Measurements from ENCODE around the gene GPR107. TPM values are rescaled to one million over a fixed set of nuclear protein-coding genes. Genes with fewer than 3 reads are reported as not detected.

GPR107 gene
- total RNA-seq, 4 donors from 2014 or later: 24.2 to 38.4 (median 30.4) TPM

DNA sequence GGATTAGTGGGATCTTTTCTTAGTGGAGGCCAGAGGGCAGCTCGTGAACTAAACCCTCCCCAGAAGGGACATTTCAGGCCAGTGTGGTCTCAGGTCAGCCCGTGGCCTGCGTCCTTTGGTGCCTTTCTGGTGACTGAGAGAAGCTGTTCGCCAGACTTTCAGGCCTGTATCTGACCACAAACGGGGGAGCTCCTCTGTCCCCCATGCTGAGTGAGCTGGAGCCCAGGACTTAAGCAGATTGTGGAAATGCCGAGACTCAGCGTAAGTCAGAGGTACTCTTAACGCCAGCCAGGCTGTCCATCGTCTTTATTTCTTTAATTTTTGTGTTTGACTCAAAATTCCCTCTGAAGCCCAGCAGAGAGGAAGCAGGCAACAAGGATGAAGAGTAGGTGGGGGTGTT is 63.7 kb downstream of the GPR107 start:
- peaks cover 0 to 56% of the 10 kb centered on the region in 2 donors for H3K36me3 ChIP-seq
- TF ChIP-seq, protein P1, sequence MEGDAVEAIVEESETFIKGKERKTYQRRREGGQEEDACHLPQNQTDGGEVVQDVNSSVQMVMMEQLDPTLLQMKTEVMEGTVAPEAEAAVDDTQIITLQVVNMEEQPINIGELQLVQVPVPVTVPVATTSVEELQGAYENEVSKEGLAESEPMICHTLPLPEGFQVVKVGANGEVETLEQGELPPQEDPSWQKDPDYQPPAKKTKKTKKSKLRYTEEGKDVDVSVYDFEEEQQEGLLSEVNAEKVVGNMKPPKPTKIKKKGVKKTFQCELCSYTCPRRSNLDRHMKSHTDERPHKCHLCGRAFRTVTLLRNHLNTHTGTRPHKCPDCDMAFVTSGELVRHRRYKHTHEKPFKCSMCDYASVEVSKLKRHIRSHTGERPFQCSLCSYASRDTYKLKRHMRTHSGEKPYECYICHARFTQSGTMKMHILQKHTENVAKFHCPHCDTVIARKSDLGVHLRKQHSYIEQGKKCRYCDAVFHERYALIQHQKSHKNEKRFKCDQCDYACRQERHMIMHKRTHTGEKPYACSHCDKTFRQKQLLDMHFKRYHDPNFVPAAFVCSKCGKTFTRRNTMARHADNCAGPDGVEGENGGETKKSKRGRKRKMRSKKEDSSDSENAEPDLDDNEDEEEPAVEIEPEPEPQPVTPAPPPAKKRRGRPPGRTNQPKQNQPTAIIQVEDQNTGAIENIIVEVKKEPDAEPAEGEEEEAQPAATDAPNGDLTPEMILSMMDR (IDR thresholded peaks at IDR 0.05): no peak
- TF ChIP-seq POLR2AphosphoS5 (IDR thresholded peaks at IDR 0.05) (no peak), POLR2A (IDR thresholded peaks at IDR 0.05) (no peak), EP300 (IDR thresholded peaks at IDR 0.05) (no peak)
- H3K9me3 ChIP-seq: no peaks in the 10 kb centered on the region
- H3K4me1 ChIP-seq: peaks cover 0 to 48% (median 24%) of the 10 kb centered on the region in 3 donors
- no peaks in the 10 kb centered on the region for H3K27me3 ChIP-seq
- H3K4me3 ChIP-seq: no peak overlapping the region
- peak overlapping the region in 3 of 4 donors; percentile 45 to 66 (median 56) for H3K27ac ChIP-seq
- no peak for ATAC-seq
- 85 to 93% methylated on average over 4 to 5 of the region's 9 CpGs for WGBS, 2 donors (ENCODE audit: low coverage in 1 of 2)

DNA sequence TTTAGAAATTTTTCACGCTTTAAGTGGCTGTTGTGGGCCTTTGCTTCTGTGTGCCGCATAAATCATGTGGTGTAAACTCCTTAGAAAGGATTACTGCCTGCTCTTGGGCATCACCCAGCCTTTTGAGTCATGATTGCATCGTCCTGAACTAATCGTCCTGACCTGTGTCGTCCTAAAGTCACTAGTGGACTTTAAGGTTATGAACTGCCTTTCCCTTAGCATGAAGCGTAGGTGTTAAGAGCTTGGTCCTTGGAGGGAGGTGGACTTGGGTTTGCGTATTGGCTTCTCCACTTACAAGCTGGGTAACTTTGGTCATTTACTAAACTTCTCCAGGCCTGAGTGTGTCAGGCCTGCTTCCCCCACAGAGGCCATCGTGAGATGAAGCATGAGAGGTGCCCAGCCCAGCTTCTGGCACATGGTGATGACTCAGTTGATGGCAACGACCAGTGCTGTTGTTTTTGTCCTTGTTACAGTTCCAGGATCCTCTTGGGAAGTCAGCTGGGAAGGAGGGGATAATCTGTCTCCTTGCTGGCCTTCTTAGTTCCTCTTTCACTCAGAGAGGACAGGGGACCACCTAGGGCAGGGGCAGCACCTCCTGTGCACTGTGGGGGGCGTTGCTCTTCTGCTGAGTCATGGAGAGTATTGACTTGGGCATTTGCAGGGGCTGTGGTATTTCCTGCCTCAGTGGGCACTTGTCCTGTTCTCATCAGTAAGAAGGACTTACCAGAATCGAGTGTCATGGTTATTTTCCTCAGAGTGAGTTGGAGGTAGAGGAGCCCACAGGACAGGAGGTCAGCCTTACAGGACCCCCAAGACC is 64.3 kb downstream of the GPR107 start:
- no peak overlapping the region for H3K4me3 ChIP-seq
- peak overlapping the region in 3 of 4 donors; percentile 45 to 66 (median 56) for H3K27ac ChIP-seq
- H3K36me3 ChIP-seq: peaks cover 0 to 57% of the 10 kb centered on the region in 2 donors
- ATAC-seq: peak; percentile 60
- no peaks in the 10 kb centered on the region for H3K27me3 ChIP-seq
- H3K9me3 ChIP-seq: no peaks in the 10 kb centered on the region
- H3K4me1 ChIP-seq: peaks cover 0 to 48% (median 24%) of the 10 kb centered on the region in 3 donors
- TF ChIP-seq EP300 (IDR thresholded peaks at IDR 0.05): no peak
- peak; percentile 81 for TF ChIP-seq POLR2AphosphoS5 (IDR thresholded peaks at IDR 0.05)
- 44 to 85% methylated on average over 2 to 4 of the region's 11 CpGs for WGBS, 2 donors (ENCODE audit: low coverage in 1 of 2)

DNA sequence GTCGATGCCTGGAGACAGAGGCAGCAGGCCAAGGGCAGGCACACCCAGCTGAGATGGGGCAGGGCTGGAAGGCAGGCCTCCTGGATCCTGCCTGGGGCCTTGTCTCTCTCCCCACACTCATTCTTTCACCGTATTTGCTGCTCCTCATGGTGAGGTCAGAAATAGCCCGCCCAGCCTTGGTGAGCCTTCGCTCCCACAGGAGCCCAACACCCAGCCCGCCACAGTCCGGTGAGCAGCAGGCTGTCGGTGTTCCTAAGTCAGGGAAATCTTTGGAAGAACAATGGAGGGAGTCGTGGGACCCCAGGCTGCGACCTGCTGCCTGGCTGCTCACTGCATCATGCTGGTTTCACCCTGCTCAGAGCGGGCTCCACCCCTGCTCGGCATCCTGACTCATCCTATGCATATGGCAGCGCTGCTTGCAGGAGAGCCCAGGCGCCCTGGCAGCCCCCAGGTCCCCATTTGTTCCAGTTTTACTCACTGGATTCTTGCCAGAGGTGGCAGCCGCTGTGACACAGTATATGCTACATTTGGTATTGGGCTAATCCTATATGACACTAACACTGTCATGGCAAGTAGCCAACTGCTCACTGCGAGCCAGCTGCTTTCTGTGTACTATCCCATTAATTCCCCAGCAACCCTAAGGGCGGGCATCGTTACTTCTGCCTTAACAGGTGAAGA is 65.3 kb downstream of the GPR107 start:
- TF ChIP-seq, protein P1 (IDR thresholded peaks at IDR 0.05): no peak
- TF ChIP-seq POLR2AphosphoS5 (IDR thresholded peaks at IDR 0.05) (no peak), EP300 (IDR thresholded peaks at IDR 0.05) (no peak), POLR2A (IDR thresholded peaks at IDR 0.05) (no peak)
- peak overlapping the region in 3 of 4 donors; percentile 43 to 66 (median 45) for H3K27ac ChIP-seq
- no peaks in the 10 kb centered on the region for H3K9me3 ChIP-seq
- WGBS, 2 donors (ENCODE audit: low coverage in 1 of 2): 74 to 85% methylated on average over 3 to 5 of the region's 17 CpGs
- H3K36me3 ChIP-seq: peaks cover 0 to 65% of the 10 kb centered on the region in 2 donors
- ATAC-seq: no peak
- no peaks in the 10 kb centered on the region for H3K27me3 ChIP-seq
- H3K4me1 ChIP-seq: peaks cover 0 to 48% (median 24%) of the 10 kb centered on the region in 3 donors
- no peak overlapping the region for H3K4me3 ChIP-seq

DNA sequence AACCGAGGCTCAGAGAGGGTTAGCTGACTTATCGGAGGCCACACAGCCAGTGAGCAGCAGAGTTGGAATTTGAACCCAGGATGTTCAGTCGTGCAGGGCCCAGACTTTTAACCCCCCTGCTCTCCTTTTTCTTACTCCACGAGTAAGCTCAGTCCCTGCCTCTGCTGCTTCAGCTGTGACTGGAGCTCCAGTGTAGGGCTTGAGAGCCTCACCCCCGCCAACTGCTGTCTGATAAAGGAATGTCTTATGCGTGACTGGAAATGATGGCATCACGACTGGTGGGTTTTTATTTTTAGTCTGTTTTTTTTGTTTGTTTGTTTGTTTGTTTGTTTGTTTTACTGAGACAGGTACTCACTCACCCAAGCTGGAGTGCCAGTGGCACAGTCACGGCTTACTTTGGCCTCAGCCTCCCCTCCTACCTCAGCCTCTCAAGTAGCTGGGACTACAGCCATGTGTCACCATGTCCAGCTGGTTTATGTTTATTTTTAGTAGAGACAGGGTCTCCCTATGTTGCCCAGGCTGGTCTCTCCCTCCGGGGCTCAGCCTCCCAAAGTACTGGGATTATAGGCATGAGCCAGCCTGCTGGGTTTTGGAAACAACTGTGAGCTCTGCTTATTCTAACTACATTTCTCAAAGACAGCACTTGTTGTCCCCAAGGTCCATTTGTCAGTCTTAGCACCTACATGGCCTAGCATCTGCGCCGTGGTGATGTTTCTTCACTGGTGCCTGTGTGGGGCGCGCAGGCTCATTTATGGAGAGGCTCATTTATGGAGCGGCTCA is 66.0 kb downstream of the GPR107 start:
- H3K27ac ChIP-seq: no peak overlapping the region
- H3K9me3 ChIP-seq: no peaks in the 10 kb centered on the region
- H3K4me1 ChIP-seq: peaks cover 0 to 41% (median 18%) of the 10 kb centered on the region in 3 donors
- 54 to 56% methylated on average over 5 to 10 of the region's 14 CpGs for WGBS, 2 donors (ENCODE audit: low coverage in 1 of 2)
- no peak for ATAC-seq
- H3K36me3 ChIP-seq: peaks cover 0 to 72% of the 10 kb centered on the region in 2 donors
- H3K27me3 ChIP-seq: no peaks in the 10 kb centered on the region
- no peak overlapping the region for H3K4me3 ChIP-seq
- TF ChIP-seq, protein P1 (IDR thresholded peaks at IDR 0.05): no peak
- no peak for TF ChIP-seq POLR2A (IDR thresholded peaks at IDR 0.05)
- TF ChIP-seq POLR2AphosphoS5 (IDR thresholded peaks at IDR 0.05): no peak
- no peak for TF ChIP-seq EP300 (IDR thresholded peaks at IDR 0.05)

DNA sequence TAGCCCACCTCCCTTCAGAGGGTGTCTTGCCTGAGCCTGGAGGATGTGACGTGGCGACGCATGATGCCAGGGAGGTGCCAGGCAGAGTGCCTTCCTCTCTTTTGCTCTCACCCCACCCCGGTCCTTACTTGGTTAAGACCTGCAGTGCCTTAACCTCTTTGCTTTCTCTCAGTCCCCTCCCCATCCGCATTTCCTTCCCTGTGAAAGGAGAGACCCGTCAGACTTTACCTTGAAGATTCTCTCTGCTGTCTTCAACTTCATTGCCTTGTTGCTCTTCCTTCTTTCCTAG is 66.5 kb downstream of the GPR107 start:
- H3K36me3 ChIP-seq: peaks cover 0 to 77% of the 10 kb centered on the region in 2 donors
- TF ChIP-seq POLR2AphosphoS5 (IDR thresholded peaks at IDR 0.05) (no peak), POLR2A (IDR thresholded peaks at IDR 0.05) (no peak), EP300 (IDR thresholded peaks at IDR 0.05) (no peak)
- TF ChIP-seq, protein P1 (IDR thresholded peaks at IDR 0.05): no peak
- WGBS, 2 donors (ENCODE audit: low coverage in 1 of 2): 81 to 90% methylated on average over 2 to 6 of the region's 6 CpGs
- no peak overlapping the region for H3K4me3 ChIP-seq
- no peak overlapping the region for H3K27ac ChIP-seq
- no peaks in the 10 kb centered on the region for H3K27me3 ChIP-seq
- no peak for ATAC-seq
- H3K9me3 ChIP-seq: no peaks in the 10 kb centered on the region
- H3K4me1 ChIP-seq: peaks cover 0 to 36% (median 17%) of the 10 kb centered on the region in 3 donors
